Measurements from ENCODE around the gene WIPI1.

GRCh38 chr17:68433911-68434508 is 23.3 kb downstream of the WIPI1 start:
- TF ChIP-seq, protein P1, sequence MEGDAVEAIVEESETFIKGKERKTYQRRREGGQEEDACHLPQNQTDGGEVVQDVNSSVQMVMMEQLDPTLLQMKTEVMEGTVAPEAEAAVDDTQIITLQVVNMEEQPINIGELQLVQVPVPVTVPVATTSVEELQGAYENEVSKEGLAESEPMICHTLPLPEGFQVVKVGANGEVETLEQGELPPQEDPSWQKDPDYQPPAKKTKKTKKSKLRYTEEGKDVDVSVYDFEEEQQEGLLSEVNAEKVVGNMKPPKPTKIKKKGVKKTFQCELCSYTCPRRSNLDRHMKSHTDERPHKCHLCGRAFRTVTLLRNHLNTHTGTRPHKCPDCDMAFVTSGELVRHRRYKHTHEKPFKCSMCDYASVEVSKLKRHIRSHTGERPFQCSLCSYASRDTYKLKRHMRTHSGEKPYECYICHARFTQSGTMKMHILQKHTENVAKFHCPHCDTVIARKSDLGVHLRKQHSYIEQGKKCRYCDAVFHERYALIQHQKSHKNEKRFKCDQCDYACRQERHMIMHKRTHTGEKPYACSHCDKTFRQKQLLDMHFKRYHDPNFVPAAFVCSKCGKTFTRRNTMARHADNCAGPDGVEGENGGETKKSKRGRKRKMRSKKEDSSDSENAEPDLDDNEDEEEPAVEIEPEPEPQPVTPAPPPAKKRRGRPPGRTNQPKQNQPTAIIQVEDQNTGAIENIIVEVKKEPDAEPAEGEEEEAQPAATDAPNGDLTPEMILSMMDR (conservative IDR thresholded peaks at IDR 0.05; ENCODE audit: low read depth, low read length) = no peak
- no peak for TF ChIP-seq EZH2 (IDR thresholded peaks at IDR 0.05; ENCODE audit: borderline replicate concordance, low read depth, low read length, poor library complexity, severe bottlenecking)

Data from A673 (cell line).